ENCODE data around the gene POLR2J3. TPM values are rescaled to one million over a fixed set of nuclear protein-coding genes. Genes with fewer than 3 reads are reported as not detected.
"Not testable (repeated sequence)": the region's sequence is repeated elsewhere in the genome, so short reads cannot be mapped to it uniquely, and the experiment has no call there.

The POLR2J3 gene
- total RNA-seq, 2 experiments from 2014 or later: 49.0 to 57.2 TPM

- ATAC-seq (ENCODE audit: low read depth); POLR2A ChIA-PET; H3K4me3 Mint-ChIP-seq; H3K9me3 Mint-ChIP-seq; H3K36me3 Mint-ChIP-seq; H3K27me3 Mint-ChIP-seq; DNase-seq; H3K27ac Mint-ChIP-seq; H3K4me1 Mint-ChIP-seq: not testable (repeated sequence)
Measured at GRCh38 chr7:102568620-102569019, 3.8 kb downstream of the POLR2J3 start.

DNA sequence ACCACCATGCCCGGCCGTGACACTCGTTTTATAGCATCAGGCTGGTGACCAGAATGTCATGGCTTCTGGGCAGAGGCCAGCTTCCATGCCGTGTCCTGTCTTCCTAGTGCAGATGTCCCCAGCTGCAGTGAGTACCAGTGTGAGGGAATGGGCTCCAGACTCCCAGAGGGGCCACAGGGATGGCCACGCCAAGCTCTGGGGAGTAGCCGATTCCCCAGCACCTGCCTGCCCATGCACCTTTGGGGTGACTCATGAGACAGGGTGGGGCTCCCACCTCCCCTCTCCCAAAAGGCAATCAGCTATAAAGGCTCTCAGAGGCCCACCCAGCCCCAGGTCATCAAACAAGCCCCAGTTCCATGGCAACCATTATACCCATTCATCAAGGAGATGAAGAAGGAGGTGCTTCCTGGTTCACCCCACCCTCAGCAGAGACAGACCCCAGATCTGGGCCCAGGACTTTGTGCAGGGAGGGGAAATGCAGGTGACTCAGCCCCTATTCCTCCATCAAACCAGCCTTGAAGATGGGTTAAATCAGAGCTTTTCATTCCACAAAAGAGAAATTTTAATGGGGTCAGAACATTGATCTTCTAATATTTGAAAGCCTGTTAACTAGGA lies 21.5 kb downstream of the POLR2J3 start, which contains the start of gene SPDYE2:
TSS of gene SPDYE2 (plus strand) at position 419 of the 615 bp plus-strand sequence. CDS start 2,030 bp downstream, outside the sequence.
- H3K27me3 Mint-ChIP-seq; H3K9me3 Mint-ChIP-seq; H3K27ac Mint-ChIP-seq; ATAC-seq (ENCODE audit: low read depth); DNase-seq; POLR2A ChIA-PET; H3K36me3 Mint-ChIP-seq; H3K4me1 Mint-ChIP-seq; H3K4me3 Mint-ChIP-seq: not testable (repeated sequence)

GRCh38 chr7:102546353-102546752 lies 26.0 kb downstream of the POLR2J3 start:
- H3K9me3 Mint-ChIP-seq; DNase-seq; H3K27ac Mint-ChIP-seq; H3K4me3 Mint-ChIP-seq; ATAC-seq (ENCODE audit: low read depth); H3K4me1 Mint-ChIP-seq; POLR2A ChIA-PET; H3K36me3 Mint-ChIP-seq; H3K27me3 Mint-ChIP-seq: not testable (repeated sequence)

DNA sequence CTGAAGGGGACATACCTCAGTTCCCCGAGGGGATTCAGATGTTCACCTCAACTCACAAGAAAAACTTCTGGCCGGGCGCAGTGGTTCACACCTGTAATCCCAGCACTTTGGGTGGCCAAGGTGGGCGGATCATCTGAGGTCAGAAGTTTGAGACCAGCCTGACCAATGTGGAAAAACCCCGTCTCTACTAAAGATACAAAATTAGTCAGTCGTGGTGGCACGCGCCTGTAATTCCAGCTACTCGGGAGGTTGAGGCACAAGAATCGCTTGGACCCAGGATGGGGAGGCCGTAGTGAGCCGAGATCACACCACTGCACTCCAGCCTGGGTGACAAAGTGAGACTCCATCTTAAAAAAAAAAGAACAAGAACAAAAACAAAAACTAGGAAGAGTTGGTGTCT lies 27.1 kb downstream of the POLR2J3 start:
- ATAC-seq (ENCODE audit: low read depth); H3K36me3 Mint-ChIP-seq; DNase-seq; H3K9me3 Mint-ChIP-seq; H3K27ac Mint-ChIP-seq; POLR2A ChIA-PET; H3K4me1 Mint-ChIP-seq; H3K27me3 Mint-ChIP-seq; H3K4me3 Mint-ChIP-seq: not testable (repeated sequence)

DNA sequence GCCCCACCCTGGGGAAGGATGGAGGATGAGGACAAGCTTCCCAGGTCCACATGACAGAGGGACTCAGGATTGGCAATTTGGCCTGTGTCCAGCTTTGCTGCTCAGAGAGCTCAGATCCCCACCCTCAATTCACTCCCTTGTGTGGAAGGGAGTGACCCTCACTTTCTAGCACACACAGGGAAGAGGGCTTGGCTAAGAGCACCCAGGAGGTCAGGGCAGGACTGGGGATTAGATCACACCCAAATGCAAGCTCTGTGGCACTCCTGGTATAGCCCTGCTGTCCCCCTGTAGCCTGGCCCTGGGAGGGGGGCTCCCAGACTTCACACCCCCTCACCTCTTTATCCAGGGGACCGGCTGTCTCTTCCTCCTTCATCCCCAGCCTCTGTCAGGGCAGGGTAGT lies 28.0 kb downstream of the POLR2J3 start:
- H3K9me3 Mint-ChIP-seq; ATAC-seq (ENCODE audit: low read depth); H3K4me3 Mint-ChIP-seq; DNase-seq; H3K27ac Mint-ChIP-seq; H3K4me1 Mint-ChIP-seq; H3K27me3 Mint-ChIP-seq; H3K36me3 Mint-ChIP-seq; POLR2A ChIA-PET: not testable (repeated sequence)

- H3K36me3 Mint-ChIP-seq; H3K4me3 Mint-ChIP-seq; H3K4me1 Mint-ChIP-seq; DNase-seq; H3K27me3 Mint-ChIP-seq; POLR2A ChIA-PET; ATAC-seq (ENCODE audit: low read depth); H3K9me3 Mint-ChIP-seq; H3K27ac Mint-ChIP-seq: not testable (repeated sequence)
Measured at GRCh38 chr7:102543596-102543995, 28.8 kb downstream of the POLR2J3 start, which contains the start of gene UPK3BL2. TSS of gene UPK3BL2 (minus strand) at chr7:102543696. CDS start at chr7:102543636, 60 bp downstream.

GRCh38 chr7:102542771-102543170 lies 29.6 kb downstream of the POLR2J3 start:
- H3K4me1 Mint-ChIP-seq; H3K36me3 Mint-ChIP-seq; POLR2A ChIA-PET; H3K27ac Mint-ChIP-seq; H3K4me3 Mint-ChIP-seq; H3K27me3 Mint-ChIP-seq; H3K9me3 Mint-ChIP-seq; DNase-seq; ATAC-seq (ENCODE audit: low read depth): not testable (repeated sequence)

GRCh38 chr7:102542083-102542482 lies 30.3 kb downstream of the POLR2J3 start:
- H3K4me1 Mint-ChIP-seq; H3K36me3 Mint-ChIP-seq; POLR2A ChIA-PET; H3K9me3 Mint-ChIP-seq; H3K27ac Mint-ChIP-seq; H3K4me3 Mint-ChIP-seq; DNase-seq; H3K27me3 Mint-ChIP-seq; ATAC-seq (ENCODE audit: low read depth): not testable (repeated sequence)

- H3K36me3 Mint-ChIP-seq; H3K4me3 Mint-ChIP-seq; H3K27ac Mint-ChIP-seq; DNase-seq; ATAC-seq (ENCODE audit: low read depth); H3K4me1 Mint-ChIP-seq; POLR2A ChIA-PET; H3K27me3 Mint-ChIP-seq; H3K9me3 Mint-ChIP-seq: not testable (repeated sequence)
Measured at GRCh38 chr7:102540604-102541003, 31.8 kb downstream of the POLR2J3 start.

- H3K4me3 Mint-ChIP-seq; H3K27me3 Mint-ChIP-seq; POLR2A ChIA-PET; H3K4me1 Mint-ChIP-seq; DNase-seq; H3K27ac Mint-ChIP-seq; ATAC-seq (ENCODE audit: low read depth); H3K36me3 Mint-ChIP-seq; H3K9me3 Mint-ChIP-seq: not testable (repeated sequence)
Measured at GRCh38 chr7:102535062-102535615, 37.2 kb downstream of the POLR2J3 start.

GRCh38 chr7:102532127-102532526 lies 40.3 kb downstream of the POLR2J3 start:
- H3K36me3 Mint-ChIP-seq; H3K4me3 Mint-ChIP-seq; H3K27ac Mint-ChIP-seq; H3K9me3 Mint-ChIP-seq; H3K27me3 Mint-ChIP-seq; H3K4me1 Mint-ChIP-seq; ATAC-seq (ENCODE audit: low read depth); POLR2A ChIA-PET; DNase-seq: not testable (repeated sequence)

GRCh38 chr7:102531583-102531982 lies 40.8 kb downstream of the POLR2J3 start:
- H3K36me3 Mint-ChIP-seq; H3K9me3 Mint-ChIP-seq; ATAC-seq (ENCODE audit: low read depth); H3K4me3 Mint-ChIP-seq; DNase-seq; POLR2A ChIA-PET; H3K4me1 Mint-ChIP-seq; H3K27ac Mint-ChIP-seq; H3K27me3 Mint-ChIP-seq: not testable (repeated sequence)

DNA sequence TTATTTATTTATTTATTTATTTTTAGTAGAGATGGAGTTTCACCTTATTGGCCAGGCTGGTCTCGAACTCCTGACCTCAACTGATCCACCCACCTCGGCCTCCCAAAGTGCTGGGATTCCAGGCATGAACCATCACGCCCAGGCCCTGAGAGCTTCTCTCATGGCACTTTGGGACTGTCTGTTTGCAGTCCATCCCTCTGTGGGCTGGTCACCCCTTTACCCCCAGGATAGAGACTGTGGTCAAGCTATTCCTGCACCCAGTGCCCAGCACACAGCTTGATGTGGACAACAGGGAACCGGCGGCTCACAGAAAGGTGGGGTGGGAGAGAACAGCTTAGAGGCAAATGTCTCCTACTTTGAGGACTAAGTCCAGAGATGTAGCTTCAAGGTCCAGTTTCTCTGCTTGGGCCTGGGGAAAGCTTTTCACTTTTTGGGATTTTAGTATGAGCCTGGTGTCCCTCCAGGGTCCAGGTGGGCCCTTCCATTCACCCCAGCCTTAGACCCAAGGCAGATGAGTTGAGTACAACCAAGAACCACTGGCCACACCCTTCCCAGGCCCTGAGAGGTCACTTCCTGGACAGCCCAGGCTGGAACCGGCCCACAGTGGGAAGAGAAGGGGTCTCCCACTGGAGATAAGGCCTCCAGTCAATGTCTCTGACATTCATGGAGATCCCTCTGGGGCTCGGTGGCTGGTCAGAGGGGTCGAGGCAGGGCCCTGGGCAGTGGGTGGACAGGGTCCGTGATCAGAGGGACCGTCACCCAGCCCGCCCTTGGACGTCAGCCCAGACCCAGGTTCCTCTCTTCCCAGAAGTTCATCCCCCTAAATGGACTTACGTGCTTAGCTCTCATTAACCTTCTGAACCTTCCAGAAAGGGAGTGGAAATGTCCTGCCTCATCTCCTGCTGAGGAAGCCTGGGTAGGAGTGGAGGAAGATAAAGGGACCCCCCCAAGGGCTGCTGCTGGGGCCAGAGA lies 44.3 kb downstream of the POLR2J3 start:
- H3K27me3 Mint-ChIP-seq; ATAC-seq (ENCODE audit: low read depth); POLR2A ChIA-PET: not testable (repeated sequence)

DNA sequence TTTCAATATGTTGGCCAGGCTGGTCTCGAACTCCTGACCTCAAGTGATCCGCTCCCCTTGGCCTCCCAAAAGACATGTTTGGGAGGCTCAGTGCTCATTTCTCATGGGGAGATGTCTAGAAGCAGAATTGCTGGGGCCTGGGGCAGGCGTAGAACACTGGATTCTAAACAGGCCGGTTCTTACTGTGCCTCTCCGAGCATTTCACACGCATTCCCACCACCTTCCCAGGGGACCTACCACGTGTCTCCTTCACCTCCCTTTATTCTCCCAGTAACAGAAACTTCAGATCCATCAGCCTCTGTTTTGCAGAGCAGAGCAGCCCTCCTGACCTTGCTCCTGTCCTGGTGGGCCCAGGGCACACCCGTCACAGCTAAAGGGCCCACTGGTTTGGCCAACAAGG lies 45.2 kb downstream of the POLR2J3 start:
- H3K4me1 Mint-ChIP-seq; H3K27me3 Mint-ChIP-seq; H3K36me3 Mint-ChIP-seq; DNase-seq; H3K27ac Mint-ChIP-seq; POLR2A ChIA-PET; ATAC-seq (ENCODE audit: low read depth); H3K4me3 Mint-ChIP-seq; H3K9me3 Mint-ChIP-seq: not testable (repeated sequence)

More for the DNA sequence above, 44.3 kb downstream of the POLR2J3 start:
- not testable (repeated sequence) for H3K27ac Mint-ChIP-seq, H3K4me1 Mint-ChIP-seq, H3K36me3 Mint-ChIP-seq, H3K4me3 Mint-ChIP-seq, H3K9me3 Mint-ChIP-seq, DNase-seq

Measured in activated naive CD8-positive, alpha-beta T cell treated with anti-CD3 and anti-CD28 coated beads, Interleukin-2, amount 10 ng/mL, durations not matched to agents 7 days and 5 days (primary cell).